Hepatocyte (in vitro differentiated cells): ENCODE results near the gene PRDM11.

Source experiments
- CTCF ChIP-seq: fragments of 200-600 bp; sonication (generic); IDR thresholded peaks from 2 replicates; pipeline ENCODE4 v1.5.1; 2016; ENCODE audit warnings: antibody characterized with exemption, mild to moderate bottlenecking; ENCODE audit not compliant: poor library complexity
- EZH2 ChIP-seq: fragments of 200-600 bp; sonication (generic); IDR thresholded peaks from 2 replicates; pipeline ENCODE4 v1.6.1; 2016; ENCODE audit warnings: antibody characterized with exemption, mild to moderate bottlenecking, borderline replicate concordance
- EZH2phosphoT487 ChIP-seq: fragments of 200-600 bp; sonication (generic); IDR thresholded peaks from one replicate; pipeline ENCODE4 v1.6.1; 2018; ENCODE audit warnings: antibody characterized with exemption, mild to moderate bottlenecking, low read depth, moderate library complexity; ENCODE audit not compliant: unreplicated experiment, severe bottlenecking

- no peak for TF ChIP-seq CTCF
- TF ChIP-seq EZH2, result no peak
- no peak for TF ChIP-seq EZH2phosphoT487
These were observed 12.6 kb upstream of the PRDM11 start for GRCh38 chr11:45133878-45134277.
